HCT116 (cell line): Measurements from ENCODE around the gene PRKCQ. TPM values are rescaled to one million over a fixed set of nuclear protein-coding genes. Genes with fewer than 3 reads are reported as not detected.

Experiments used
- ATAC-seq: fragments of 200-7000 bp; cut with Tn5 transposase; 2 replicates; pipeline ENCODE4 v1.9.1; 2020; ENCODE audit warnings: mild to moderate bottlenecking, moderate library complexity
- BruUV-seq: library from RNA; stranded (reverse); fragments of 400-500 nt; replicated peaks from 2 replicates; lab custom pipeline; 2021; lab: Mats Ljungman, UMichigan
- CTCF ChIA-PET: fragments of 300-600 bp; sonication (Branson Sonifier 250); formaldehyde crosslinking; loops from one replicate; lab custom pipeline; 2021; ENCODE audit warnings: antibody characterized with exemption; lab: Charles Lee
- POLR2A ChIA-PET: fragments of 300-600, 350-600 bp; sonication (Branson Sonifier 250); formaldehyde crosslinking; loops from one replicate; lab custom pipeline; 2021; ENCODE audit warnings: antibody characterized with exemption; lab: Charles Lee
- RAD21 ChIA-PET, 2 experiments: fragments of 300-600 bp; sonication (Branson Sonifier 250); formaldehyde crosslinking; loops; one replicate each; lab custom pipeline; 2023; ENCODE audit warnings: low total read pairs in 2 of 2; ENCODE audit not compliant: uncharacterized antibody in 2 of 2, unreplicated experiment in 2 of 2, low non-redundant PET in 1 of 2; lab: Charles Lee
- DNase-seq: peaks from one replicate; pipeline ENCODE4 v3.0.0-alpha.2; 2010; ENCODE audit warnings: low read depth, low spot score
- H2AFZ ChIP-seq: fragments of 200-600 bp; shearing (Covaris generic), sonication (generic); 2 replicates; pipeline ENCODE4 v1.6.1; 2017; ENCODE audit warnings: low read depth, mixed run types, mixed read lengths, antibody characterized with exemption, low read length; ENCODE audit not compliant: poor library complexity, severe bottlenecking
- H3K27ac ChIP-seq: 2 replicates; pipeline ENCODE4 v1.5.1; 2012; ENCODE audit warnings: low read depth, low read length
- H3K27me3 ChIP-seq: fragments of 200-600 bp; sonication (generic); 2 replicates; pipeline ENCODE4 v1.6.1; 2016; ENCODE audit warnings: mixed run types, low read length, mixed read lengths; ENCODE audit not compliant: insufficient read depth
- H3K36me3 ChIP-seq, 2 experiments: fragments of 200-500 bp in 1 of 2; fragments of 200-600 bp in 1 of 2; sonication (Bioruptor generic) in 1 of 2; sonication (generic) in 1 of 2; 2 replicates each; pipeline versions ENCODE4 v1.5.1 to v1.6.1; 2014 to 2016; ENCODE audit warnings: low read length in 2 of 2, inconsistent platforms in 1 of 2, mixed read lengths in 1 of 2, mixed run types in 1 of 2; ENCODE audit not compliant: insufficient read depth in 2 of 2, control insufficient read depth in 1 of 2
- H3K4me1 ChIP-seq, 2 experiments: fragments of 200-600 bp in 1 of 2; sonication (generic) in 1 of 2; 2 replicates each; pipeline versions ENCODE4 v1.5.1 to v1.6.1; 2012 to 2017; ENCODE audit warnings: low read length in 2 of 2, inconsistent platforms in 1 of 2, mild to moderate bottlenecking in 1 of 2, mixed read lengths in 1 of 2, mixed run types in 1 of 2, moderate library complexity in 1 of 2; ENCODE audit not compliant: insufficient read depth in 2 of 2, control insufficient read depth in 1 of 2
- H3K4me2 ChIP-seq: fragments of 200-600 bp; sonication (generic); 2 replicates; pipeline ENCODE4 v1.6.1; 2017; ENCODE audit warnings: mixed run types, low read length, mixed read lengths
- H3K4me3 ChIP-seq, 2 experiments: fragments of 200-600 bp in 1 of 2; sonication (generic) in 1 of 2; replicated peaks in 1 of 2; 2 replicates each; pipeline ENCODE4 v1.5.1; 2011 to 2016; ENCODE audit warnings: low read length in 2 of 2, control low read depth in 1 of 2, low read depth in 1 of 2, mild to moderate bottlenecking in 1 of 2, mixed read lengths in 1 of 2, mixed run types in 1 of 2
- H3K79me2 ChIP-seq: fragments of 200-600 bp; sonication (generic); 2 replicates; pipeline ENCODE4 v1.6.1; 2017; ENCODE audit warnings: mild to moderate bottlenecking, mixed run types, low read length, moderate library complexity, mixed read lengths; ENCODE audit not compliant: insufficient read depth
- H3K9ac ChIP-seq: fragments of 200-600 bp; sonication (generic); 2 replicates; pipeline ENCODE4 v1.6.1; 2016; ENCODE audit warnings: low read length, mixed read lengths
- H3K9me2 ChIP-seq: fragments of 200-600 bp; sonication (generic), shearing (Covaris generic); 2 replicates; pipeline ENCODE4 v1.6.1; 2017; ENCODE audit warnings: mixed run types, mild to moderate bottlenecking, moderate library complexity; ENCODE audit not compliant: insufficient read depth
- H3K9me3 ChIP-seq, 2 experiments: fragments of 200-500 bp in 1 of 2; fragments of 200-600 bp in 1 of 2; sonication (Bioruptor generic) in 1 of 2; sonication (generic) in 1 of 2; 2 replicates each; pipeline ENCODE4 v1.6.1; 2014 to 2017; ENCODE audit warnings: low read length in 2 of 2, mixed read lengths in 2 of 2, inconsistent platforms in 1 of 2, low read depth in 1 of 2, mild to moderate bottlenecking in 1 of 2, mixed run types in 1 of 2, moderate library complexity in 1 of 2; ENCODE audit not compliant: control insufficient read depth in 1 of 2, insufficient read depth in 1 of 2
- H4K20me1 ChIP-seq: fragments of 200-600 bp; sonication (generic), shearing (Covaris generic); 2 replicates; pipeline ENCODE4 v1.6.1; 2017; ENCODE audit warnings: mixed run types, mild to moderate bottlenecking, moderate library complexity; ENCODE audit not compliant: insufficient read depth
- CBX3 ChIP-seq: IDR thresholded peaks from 2 replicates; pipeline ENCODE4 v1.6.1; 2012; ENCODE audit warnings: low read depth
- CEBPB ChIP-seq: IDR thresholded peaks from 2 replicates; pipeline ENCODE4 v1.6.1; 2012; ENCODE audit warnings: low read depth
- ELF1 ChIP-seq: IDR thresholded peaks from 2 replicates; pipeline ENCODE4 v1.6.1; 2012; ENCODE audit warnings: low read depth, borderline replicate concordance
- EZH2 ChIP-seq: fragments of 200-600 bp; sonication (generic); IDR thresholded peaks from 2 replicates; pipeline ENCODE4 v1.6.1; 2017; ENCODE audit warnings: antibody characterized with exemption, mixed run types
- EZH2phosphoT487 ChIP-seq: fragments of 200-600 bp; IDR thresholded peaks from 2 replicates; pipeline ENCODE4 v1.6.1; 2018; ENCODE audit warnings: antibody characterized with exemption, borderline replicate concordance
- FOSL1 ChIP-seq: IDR thresholded peaks from 2 replicates; pipeline ENCODE4 v1.6.1; 2012; ENCODE audit warnings: low read depth
- POLR2AphosphoS5 ChIP-seq: IDR thresholded peaks from 2 replicates; pipeline ENCODE4 v1.6.1; 2011; ENCODE audit warnings: mild to moderate bottlenecking, low read depth, low read length, moderate library complexity
- RAD21 ChIP-seq: IDR thresholded peaks from 2 replicates; pipeline ENCODE4 v1.6.1; 2012; ENCODE audit warnings: low read depth, mild to moderate bottlenecking
- SIN3A ChIP-seq: IDR thresholded peaks from 2 replicates; pipeline ENCODE4 v1.6.1; 2012; ENCODE audit warnings: low read depth
- SRF ChIP-seq: IDR thresholded peaks from 2 replicates; pipeline ENCODE4 v1.6.1; 2012; ENCODE audit warnings: low read depth
- TCF7L2 ChIP-seq: IDR thresholded peaks from 2 replicates; pipeline ENCODE4 v1.7.0; 2011; ENCODE audit warnings: borderline replicate concordance, inconsistent platforms; ENCODE audit not compliant: insufficient read depth, insufficient read length; ENCODE audit errors: extremely low read depth
- YY1 ChIP-seq: IDR thresholded peaks from 2 replicates; pipeline ENCODE4 v1.6.1; 2011; ENCODE audit warnings: low read length, low read depth, moderate library complexity, mild to moderate bottlenecking; ENCODE audit not compliant: insufficient replicate concordance; ENCODE audit errors: extremely low read depth
- ZFX ChIP-seq: fragments of 450-650 bp; IDR thresholded peaks from 2 replicates; pipeline ENCODE4 v1.6.1; 2017
- ZNF274 ChIP-seq: fragments of 200-500 bp; sonication (Bioruptor generic); IDR thresholded peaks from 2 replicates; pipeline ENCODE4 v1.6.1; 2014; ENCODE audit warnings: mild to moderate bottlenecking, low read depth, low read length, inconsistent platforms
- intact Hi-C: fragments of 100-400 bp; cut with micrococcal nuclease; formaldehyde crosslinking; loops from 2 replicates; pipeline ENCODE4 v1.10.0; 2022
- total RNA-seq: library from RNA; stranded (reverse); gene quantifications from one replicate; pipeline ENCODE4 v1.2.1, GENCODE V29; 2021; ENCODE audit not compliant: unreplicated experiment
- TF ChIP-seq, protein P1 (sequence below): IDR thresholded peaks from 2 replicates; pipeline ENCODE4 v1.6.1; 2012
- TF ChIP-seq, protein P2 (sequence below): IDR thresholded peaks from 2 replicates; pipeline ENCODE4 v1.6.1; 2012

PRKCQ gene
- total RNA-seq, 1 experiment from 2014 or later: 0.54 TPM

DNA sequence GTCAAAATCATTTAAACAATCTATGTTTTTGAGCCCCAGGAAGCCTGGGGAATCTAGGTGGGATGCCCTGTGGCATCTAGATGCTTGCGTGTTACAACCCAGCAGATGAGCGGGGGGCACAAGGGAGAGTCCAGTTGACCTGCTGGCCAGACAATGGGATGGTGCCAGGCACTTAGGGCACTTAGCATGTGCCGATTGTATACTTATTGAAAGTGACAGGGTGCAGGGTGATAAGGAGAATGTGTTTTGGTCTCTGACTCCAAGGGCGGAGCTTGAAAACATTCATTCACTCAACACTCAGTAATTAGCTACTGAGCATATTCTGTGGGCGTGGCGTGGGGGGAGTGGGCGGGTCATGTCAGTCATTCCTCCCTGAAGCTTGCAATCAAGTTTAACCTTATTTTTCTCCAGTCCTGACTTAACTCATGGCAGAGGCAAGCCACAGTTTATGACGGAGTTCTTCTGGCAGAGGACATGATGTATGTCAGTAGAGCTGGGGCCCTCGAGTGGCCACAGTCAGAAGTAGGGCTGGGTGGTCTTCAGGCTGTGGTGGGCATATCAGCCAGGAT lies 115.1 kb downstream of the PRKCQ start:
- no peak overlapping the region for H3K9ac ChIP-seq
- H2AFZ ChIP-seq: no peak overlapping the region
- TF ChIP-seq, protein P1, sequence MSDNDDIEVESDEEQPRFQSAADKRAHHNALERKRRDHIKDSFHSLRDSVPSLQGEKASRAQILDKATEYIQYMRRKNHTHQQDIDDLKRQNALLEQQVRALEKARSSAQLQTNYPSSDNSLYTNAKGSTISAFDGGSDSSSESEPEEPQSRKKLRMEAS: no peak
- TF ChIP-seq YY1 (no peak), CEBPB (no peak), EZH2phosphoT487 (no peak), ELF1 (no peak), ZNF274 (no peak), EZH2 (no peak), POLR2AphosphoS5 (no peak)
- H3K4me3 ChIP-seq: no peak overlapping the region
- H3K4me2 ChIP-seq: no peak overlapping the region
- H3K79me2 ChIP-seq: no peaks in the 10 kb centered on the region
- H3K27me3 ChIP-seq: peaks cover 34% of the 10 kb centered on the region
- no peaks in the 10 kb centered on the region for H3K36me3 ChIP-seq
- no peak overlapping the region for H3K27ac ChIP-seq
- DNase-seq (no peak), ATAC-seq (no peak)
- no peaks in the 10 kb centered on the region for H3K9me3 ChIP-seq
- ChIA-PET RAD21 (no interaction called here), CTCF (no interaction called here), POLR2A (no interaction called here)
- no peaks in the 10 kb centered on the region for H4K20me1 ChIP-seq
- intact Hi-C loops: no loop called here
- BruUV-seq: no TSS peak
- no peaks in the 10 kb centered on the region for H3K4me1 ChIP-seq
- H3K9me2 ChIP-seq: no peaks in the 10 kb centered on the region

DNA sequence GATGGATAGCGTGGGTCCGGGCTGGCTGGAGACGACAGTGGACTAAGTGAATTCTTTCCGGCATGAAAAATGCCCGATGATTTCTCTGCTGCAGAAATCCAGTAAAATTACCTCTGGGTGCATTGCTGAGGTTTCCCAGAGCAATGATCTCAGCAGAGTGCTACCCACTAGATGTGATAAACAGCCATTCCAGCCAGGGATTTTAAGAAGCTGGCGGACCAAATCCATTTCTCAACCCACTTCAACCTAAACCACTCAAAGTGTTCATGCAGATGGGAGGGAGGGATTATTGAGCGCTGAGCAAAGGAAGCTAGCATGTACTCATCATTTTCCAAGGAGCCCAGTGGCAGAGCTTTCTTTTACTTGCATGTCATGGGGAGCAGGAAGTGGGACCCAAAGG lies 116.7 kb downstream of the PRKCQ start:
- no TSS peak for BruUV-seq
- Histone ChIP-seq H3K27ac (no peak overlapping the region), H3K9me2 (no peaks in the 10 kb centered on the region), H3K9me3 (no peaks in the 10 kb centered on the region), H3K4me1 (no peaks in the 10 kb centered on the region), H3K9ac (no peak overlapping the region), H2AFZ (no peak overlapping the region), H4K20me1 (no peaks in the 10 kb centered on the region), H3K79me2 (no peaks in the 10 kb centered on the region), H3K36me3 (no peaks in the 10 kb centered on the region), H3K4me2 (no peak overlapping the region), H3K4me3 (no peak overlapping the region)
- POLR2A ChIA-PET: no interaction called here
- DNase-seq (no peak), ATAC-seq (no peak)
- CTCF ChIA-PET: no interaction called here
- intact Hi-C loops: no loop called here
- RAD21 ChIA-PET: no interaction called here
- no peak for TF ChIP-seq ZNF274
- TF ChIP-seq, protein P1: no peak
- TF ChIP-seq, protein P2, sequence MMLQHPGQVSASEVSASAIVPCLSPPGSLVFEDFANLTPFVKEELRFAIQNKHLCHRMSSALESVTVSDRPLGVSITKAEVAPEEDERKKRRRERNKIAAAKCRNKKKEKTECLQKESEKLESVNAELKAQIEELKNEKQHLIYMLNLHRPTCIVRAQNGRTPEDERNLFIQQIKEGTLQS: no peak
- TF ChIP-seq ZFX: no peak
- no peak for TF ChIP-seq TCF7L2
- no peak for TF ChIP-seq YY1
- TF ChIP-seq FOSL1: no peak
- TF ChIP-seq SRF: no peak
- no peak for TF ChIP-seq EZH2phosphoT487
- TF ChIP-seq RAD21: no peak
- TF ChIP-seq SIN3A: no peak
- no peak for TF ChIP-seq ELF1
- no peak for TF ChIP-seq CBX3
- TF ChIP-seq, all 23 proteins: peak for 0
- peaks cover 34% of the 10 kb centered on the region for H3K27me3 ChIP-seq
